GM23338 (cell line): ENCODE data around the gene OTOS. TPM values are rescaled to one million over a fixed set of nuclear protein-coding genes. Genes with fewer than 3 reads are reported as not detected.

Source experiments
- ATAC-seq: fragments of 200-7000 bp; cut with Tn5 transposase; 3 replicates; pipeline ENCODE4 v1.9.1; 2020
- DNase-seq: peaks from one replicate; pipeline ENCODE4 v3.0.0-alpha.2; 2015; ENCODE audit warnings: low spot score
- H2AFZ ChIP-seq: fragments of 200-600 bp; sonication (generic); 2 replicates; pipeline ENCODE4 v1.8.0; 2016; ENCODE audit warnings: antibody characterized with exemption, mild to moderate bottlenecking, moderate library complexity
- H3F3A ChIP-seq: fragments of 200-600 bp; sonication (generic); replicated peaks from 2 replicates; pipeline ENCODE4 v1.8.0; 2017; ENCODE audit warnings: antibody characterized with exemption, mixed run types, low read depth
- H3K27ac ChIP-seq: fragments of 200-600 bp; sonication (generic); 2 replicates; pipeline ENCODE4 v1.6.1; 2016; ENCODE audit warnings: low read depth
- H3K27me3 ChIP-seq: fragments of 200-600 bp; sonication (generic); 2 replicates; pipeline ENCODE4 v1.8.0; 2016; ENCODE audit warnings: mild to moderate bottlenecking, mixed run types, moderate library complexity; ENCODE audit not compliant: insufficient read depth
- H3K36me3 ChIP-seq: fragments of 200-600 bp; sonication (generic); 2 replicates; pipeline ENCODE4 v1.8.0; 2016; ENCODE audit warnings: mild to moderate bottlenecking; ENCODE audit not compliant: insufficient read depth
- H3K4me1 ChIP-seq: fragments of 200-600 bp; sonication (generic); 2 replicates; pipeline ENCODE4 v1.8.0; 2016; ENCODE audit warnings: mild to moderate bottlenecking, moderate library complexity; ENCODE audit not compliant: insufficient read depth
- H3K4me2 ChIP-seq: fragments of 200-600 bp; sonication (generic); 2 replicates; pipeline ENCODE4 v1.7.1; 2017; ENCODE audit warnings: mixed run types
- H3K4me3 ChIP-seq: fragments of 200-600 bp; sonication (generic); 2 replicates; pipeline ENCODE4 v1.6.1; 2016; ENCODE audit warnings: mixed run types
- H3K79me2 ChIP-seq: fragments of 200-600 bp; sonication (generic); replicated peaks from 2 replicates; pipeline ENCODE4 v1.8.0; 2017; ENCODE audit warnings: mild to moderate bottlenecking; ENCODE audit not compliant: insufficient read depth
- H3K9me2 ChIP-seq: fragments of 200-600 bp; sonication (generic); 2 replicates; pipeline ENCODE4 v1.8.0; 2017; ENCODE audit not compliant: insufficient read depth
- H4K20me1 ChIP-seq: fragments of 200-600 bp; sonication (generic); replicated peaks from 2 replicates; pipeline ENCODE4 v1.8.0; 2017; ENCODE audit warnings: mild to moderate bottlenecking; ENCODE audit not compliant: insufficient read depth
- H3K27ac Mint-ChIP-seq: 2 replicates; pipeline ENCODE4 v1.8.0; 2020; ENCODE audit warnings: inconsistent platforms, mild to moderate bottlenecking, moderate library complexity, mixed read lengths
- H3K27me3 Mint-ChIP-seq: 3 replicates; pipeline ENCODE4 v1.8.0; 2022; ENCODE audit warnings: low read depth, mild to moderate bottlenecking, moderate library complexity, mixed read lengths, inconsistent platforms; ENCODE audit not compliant: insufficient read depth, poor library complexity
- H3K36me3 Mint-ChIP-seq: 3 replicates; pipeline ENCODE4 v1.8.0; 2021; ENCODE audit warnings: low read depth, mild to moderate bottlenecking, inconsistent platforms, moderate library complexity, mixed read lengths
- H3K4me1 Mint-ChIP-seq: 3 replicates; pipeline ENCODE4 v1.8.0; 2020; ENCODE audit warnings: mild to moderate bottlenecking, inconsistent platforms, mixed read lengths
- H3K4me3 Mint-ChIP-seq: 3 replicates; pipeline ENCODE4 v1.8.0; 2021; ENCODE audit warnings: moderate library complexity, mild to moderate bottlenecking, inconsistent platforms, mixed read lengths
- H3K9me3 Mint-ChIP-seq: 3 replicates; pipeline ENCODE4 v1.8.0; 2020; ENCODE audit warnings: moderate library complexity, mild to moderate bottlenecking, inconsistent platforms, mixed read lengths
- CREB1 ChIP-seq: fragments of 250-450 bp; sonication (Bioruptor Pico); IDR thresholded peaks from 2 replicates; pipeline ENCODE4 v1.5.0; 2020; ENCODE audit warnings: low read depth, mild to moderate bottlenecking, moderate library complexity
- CTCF ChIP-seq, 2 experiments: fragments of 200-600 bp in 1 of 2; sonication (generic) in 1 of 2; conservative IDR thresholded peaks; 2 replicates each; pipeline versions ENCODE4 v1.5.1 to v1.6.1; 2016 to 2017; ENCODE audit warnings: antibody characterized with exemption in 2 of 2, low read depth in 2 of 2, mild to moderate bottlenecking in 2 of 2, moderate library complexity in 1 of 2
- ETS1 ChIP-seq: IDR thresholded peaks from 2 replicates; pipeline ENCODE4 v1.6.1; 2016; ENCODE audit warnings: antibody characterized with exemption
- EZH2 ChIP-seq: fragments of 200-600 bp; sonication (generic); IDR thresholded peaks from one replicate; pipeline ENCODE4 v1.8.0; 2017; ENCODE audit warnings: antibody characterized with exemption, mild to moderate bottlenecking, low read depth; ENCODE audit not compliant: unreplicated experiment
- EZH2phosphoT487 ChIP-seq: fragments of 200-600 bp; sonication (generic); IDR thresholded peaks from one replicate; pipeline ENCODE4 v1.8.1; 2018; ENCODE audit warnings: antibody characterized with exemption; ENCODE audit not compliant: unreplicated experiment
- JUNB ChIP-seq: IDR thresholded peaks from one replicate; pipeline ENCODE4 v1.6.1; 2016; ENCODE audit warnings: antibody characterized with exemption; ENCODE audit not compliant: unreplicated experiment
- NANOG ChIP-seq: IDR thresholded peaks from 2 replicates; pipeline ENCODE4 v1.6.1; 2016; ENCODE audit warnings: antibody characterized with exemption, borderline replicate concordance
- POLR2AphosphoS5 ChIP-seq: IDR thresholded peaks from 2 replicates; pipeline ENCODE4 v1.6.1; 2016; ENCODE audit warnings: antibody characterized with exemption, low read depth
- REST ChIP-seq: IDR thresholded peaks from one replicate; pipeline ENCODE4 v1.6.1; 2018; ENCODE audit warnings: antibody characterized with exemption; ENCODE audit not compliant: unreplicated experiment
- STAT1 ChIP-seq: IDR thresholded peaks from one replicate; pipeline ENCODE4 v1.6.1; 2016; ENCODE audit warnings: antibody characterized with exemption; ENCODE audit not compliant: unreplicated experiment
- ZNF114 ChIP-seq: fragments of 250-450 bp; sonication (Bioruptor Pico); IDR thresholded peaks from 2 replicates; pipeline ENCODE4 v1.5.0; 2020; ENCODE audit warnings: mild to moderate bottlenecking, moderate library complexity
- ZNF331 ChIP-seq: fragments of 250-450 bp; sonication (Bioruptor Pico); IDR thresholded peaks from 2 replicates; pipeline ENCODE4 v1.5.0; 2020; ENCODE audit warnings: low read depth, mild to moderate bottlenecking, moderate library complexity
- ZNF462 ChIP-seq: fragments of 250-450 bp; sonication (Bioruptor Pico); IDR thresholded peaks from 2 replicates; pipeline ENCODE4 v1.5.0; 2020; ENCODE audit warnings: mild to moderate bottlenecking, moderate library complexity
- polyA plus RNA-seq: library from polyadenylated mRNA; unstranded; fragments of >200 nt; fragmentation: Nextera tagmentation; extraction: Ambion mirVana; gene quantifications from 2 replicates; pipeline ENCODE4 v1.2.1, GENCODE V29; 2016
- total RNA-seq: library from RNA; depleted of rRNA; stranded (reverse); fragments of >200 nt; shearing (Covaris generic); gene quantifications from 2 replicates; pipeline ENCODE4 v1.2.3, GENCODE V29; 2014

Gene OTOS
- total and polyA plus RNA-seq, 2 experiments from 2014 or later, result 0.40 TPM; not detected in 1

GRCh38 chr2:240156435-240157146, 16.1 kb upstream of the OTOS start:
- H3K36me3 ChIP-seq, result no peaks in the 10 kb centered on the region
- H3K27ac ChIP-seq, result no peak overlapping the region
- no peak for TF ChIP-seq NANOG
- TF ChIP-seq JUNB, result no peak
- no peak for TF ChIP-seq ETS1
- TF ChIP-seq REST, result no peak
- no peak for TF ChIP-seq ZNF462
- no peak for TF ChIP-seq ZNF114 (CRISPR knock-in tag)
- no peak for TF ChIP-seq POLR2AphosphoS5
- TF ChIP-seq EZH2phosphoT487, result no peak
- TF ChIP-seq STAT1, result no peak
- TF ChIP-seq ZNF331 (CRISPR knock-in tag), result no peak
- no peak for TF ChIP-seq EZH2
- TF ChIP-seq CREB1 (CRISPR knock-in tag), result no peak
- TF ChIP-seq CTCF (conservative IDR thresholded peaks at IDR 0.05; ENCODE audit: low read depth in 2 of 2), result no peak
- no peak overlapping the region for H3K4me3 ChIP-seq
- DNase-seq (no peak), ATAC-seq (peak; percentile 63)
- H3K4me2 ChIP-seq, result no peak overlapping the region
- no peaks in the 10 kb centered on the region for H3F3A ChIP-seq
- no peaks in the 10 kb centered on the region for H3K79me2 ChIP-seq
- Mint-ChIP-seq H3K4me1 (peaks cover 9% of the 10 kb centered on the region; the same call in 2 of the 3 replicates), H3K9me3 (no peaks in the 10 kb centered on the region), H3K36me3 (no peaks in the 10 kb centered on the region), H3K4me3 (no peak overlapping the region), H3K27me3 (peaks cover 9% of the 10 kb centered on the region), H3K27ac (no peak overlapping the region)
- H3K9me2 ChIP-seq, result no peaks in the 10 kb centered on the region
- no peaks in the 10 kb centered on the region for H3K27me3 ChIP-seq
- H3K4me1 ChIP-seq, result no peaks in the 10 kb centered on the region
- H4K20me1 ChIP-seq, result no peaks in the 10 kb centered on the region
- H2AFZ ChIP-seq, result 0 out of 2 replicates have a peak overlapping the region, but pooled peaks have one; percentile 47
